Omental fat pad (tissue), 4 donors: ENCODE results near the gene AMZ2. TPM values are rescaled to one million over a fixed set of nuclear protein-coding genes. Genes with fewer than 3 reads are reported as not detected.
A peak's percentile ranks its signal among the peaks of the same experiment; 100 is the strongest.

Source experiments
- ATAC-seq: fragments of 150-250 bp; one replicate; pipeline ENCODE4 v1.9.1; 2016; ENCODE audit warnings: mild to moderate bottlenecking, moderate library complexity; ENCODE audit not compliant: low FRiP score
- DNase-seq: peaks from one replicate; pipeline ENCODE4 v3.0.0-alpha.2; 2019; ENCODE audit warnings: low spot score
- total RNA-seq, 4 donors: library from RNA; depleted of rRNA; stranded (reverse); fragments of >200 nt; gene quantifications; one replicate each; pipeline ENCODE4 v1.1.0, GENCODE V29; 2016
- TF ChIP-seq, protein P1 (sequence below), 3 donors: fragments of 450-650 bp; IDR thresholded peaks; one replicate each; pipeline ENCODE4 v1.5.1; 2016 to 2017; ENCODE audit warnings: antibody characterized with exemption in 3 of 3, mild to moderate bottlenecking in 3 of 3, moderate library complexity in 2 of 3

Gene AMZ2
- total RNA-seq, 4 donors from 2014 or later, result 26.6 to 59.6 (median 48.1) TPM

DNA sequence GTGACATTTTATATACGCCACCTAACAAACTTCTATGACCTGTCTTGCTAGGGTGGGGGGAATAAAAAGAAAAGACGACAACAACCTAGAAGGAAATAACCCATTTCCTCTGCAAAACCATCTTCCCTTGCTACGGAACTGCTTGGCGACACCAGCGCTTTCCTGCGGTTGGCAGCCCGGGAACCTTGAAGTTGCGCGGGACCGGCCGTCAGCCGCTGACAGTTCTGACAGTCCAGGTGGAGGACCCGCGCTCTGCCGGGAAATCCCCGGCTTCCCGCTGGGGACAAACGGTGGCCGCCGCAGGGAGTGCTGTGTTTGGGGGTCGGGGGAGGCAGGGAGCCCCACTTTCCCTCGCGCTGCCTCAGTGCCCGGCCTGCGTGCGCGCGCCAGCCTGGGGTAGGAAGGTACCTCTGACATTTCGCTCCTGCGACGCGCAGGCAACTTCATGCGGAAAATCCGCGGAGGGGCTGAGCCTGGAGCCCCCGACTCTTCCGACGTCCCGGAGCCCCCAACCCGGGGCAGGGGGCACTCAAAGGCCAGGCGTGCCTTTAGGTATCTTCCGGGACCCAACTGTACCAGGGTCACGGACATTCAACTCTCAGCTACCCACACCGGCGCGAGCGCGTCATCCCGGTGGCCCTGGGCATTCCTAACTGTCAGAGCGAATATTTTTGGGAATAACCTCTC is 42.6 kb downstream of the AMZ2 start:
- no peak for ATAC-seq
- DNase-seq, result no peak
- TF ChIP-seq, protein P1, sequence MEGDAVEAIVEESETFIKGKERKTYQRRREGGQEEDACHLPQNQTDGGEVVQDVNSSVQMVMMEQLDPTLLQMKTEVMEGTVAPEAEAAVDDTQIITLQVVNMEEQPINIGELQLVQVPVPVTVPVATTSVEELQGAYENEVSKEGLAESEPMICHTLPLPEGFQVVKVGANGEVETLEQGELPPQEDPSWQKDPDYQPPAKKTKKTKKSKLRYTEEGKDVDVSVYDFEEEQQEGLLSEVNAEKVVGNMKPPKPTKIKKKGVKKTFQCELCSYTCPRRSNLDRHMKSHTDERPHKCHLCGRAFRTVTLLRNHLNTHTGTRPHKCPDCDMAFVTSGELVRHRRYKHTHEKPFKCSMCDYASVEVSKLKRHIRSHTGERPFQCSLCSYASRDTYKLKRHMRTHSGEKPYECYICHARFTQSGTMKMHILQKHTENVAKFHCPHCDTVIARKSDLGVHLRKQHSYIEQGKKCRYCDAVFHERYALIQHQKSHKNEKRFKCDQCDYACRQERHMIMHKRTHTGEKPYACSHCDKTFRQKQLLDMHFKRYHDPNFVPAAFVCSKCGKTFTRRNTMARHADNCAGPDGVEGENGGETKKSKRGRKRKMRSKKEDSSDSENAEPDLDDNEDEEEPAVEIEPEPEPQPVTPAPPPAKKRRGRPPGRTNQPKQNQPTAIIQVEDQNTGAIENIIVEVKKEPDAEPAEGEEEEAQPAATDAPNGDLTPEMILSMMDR (IDR thresholded peaks at IDR 0.05), result no peak

GRCh38 chr17:68290955-68291835 is 43.4 kb downstream of the AMZ2 start, which contains the start of the genes ARSG and SLC16A6:
Gene ARSG (plus strand): TSS chr17:68291495. CDS start chr17:68307494, 15,999 bp downstream.
Gene SLC16A6 (minus strand): TSS chr17:68291127. CDS start chr17:68278320, 12,807 bp downstream.
- TF ChIP-seq, protein P1 (IDR thresholded peaks at IDR 0.05), result no peak
- peak; percentile 28 for ATAC-seq
- no peak for DNase-seq

DNA sequence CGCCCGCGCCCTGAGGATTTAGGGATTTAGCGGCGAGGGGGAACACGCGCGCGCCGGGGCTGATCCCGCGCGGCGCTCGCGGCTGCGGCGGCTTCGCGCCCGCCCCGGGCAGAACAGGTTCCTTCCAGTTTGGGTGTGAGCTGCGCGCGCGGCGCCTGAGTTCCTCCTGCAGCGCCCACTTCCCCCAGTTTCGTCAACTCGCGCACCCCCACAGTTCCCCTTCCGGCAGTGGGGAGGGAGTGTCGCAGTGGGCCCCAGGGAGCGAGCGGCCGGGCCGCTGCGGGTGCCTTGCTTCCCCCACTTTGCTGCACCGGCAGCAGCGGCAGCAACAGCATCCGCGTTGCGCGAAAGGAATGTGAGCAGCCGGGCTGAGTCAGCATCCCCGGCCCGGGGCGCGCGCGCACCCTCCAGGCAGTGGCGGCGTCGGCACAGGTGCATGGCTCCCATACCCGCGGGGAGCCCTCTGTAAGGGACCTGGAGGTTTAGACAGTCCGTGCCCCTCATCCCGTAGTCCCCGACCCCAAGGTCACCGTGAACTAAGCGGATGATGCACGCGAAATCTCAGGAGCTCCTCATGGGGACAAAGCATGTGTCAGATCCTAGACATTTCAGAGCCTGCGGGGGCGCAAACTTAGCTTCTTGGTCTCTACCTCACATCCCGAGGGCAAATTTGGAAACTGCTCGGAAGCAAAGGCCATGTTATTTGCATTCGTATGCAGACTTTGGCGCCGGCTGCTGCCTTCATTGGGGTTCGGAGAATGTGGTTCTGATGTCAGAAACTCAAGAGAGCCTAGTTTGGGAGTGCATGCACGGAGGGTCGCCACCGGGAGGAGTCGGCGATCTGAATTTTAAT is 44.2 kb downstream of the AMZ2 start:
- DNase-seq (peak; percentile 38), ATAC-seq (peak; percentile 53)
- TF ChIP-seq, protein P1 (IDR thresholded peaks at IDR 0.05), result no peak

DNA sequence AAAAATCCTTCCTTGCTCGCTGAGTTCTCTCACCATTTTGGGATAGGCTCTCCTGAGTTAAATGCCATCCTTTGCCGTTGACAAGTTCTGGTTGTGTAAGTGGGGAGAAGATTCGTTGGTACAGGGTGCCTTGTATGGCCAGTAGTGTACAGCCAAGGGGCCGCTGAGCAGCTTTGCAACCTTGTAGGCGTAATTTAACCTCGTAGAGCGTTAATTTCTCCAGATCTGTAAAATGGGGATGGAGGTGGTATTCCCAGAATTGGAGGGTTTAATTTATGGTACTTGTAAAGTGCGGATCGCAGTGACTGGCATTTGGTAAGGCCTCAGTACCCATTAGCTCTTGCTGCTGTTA is 44.8 kb downstream of the AMZ2 start:
- DNase-seq (no peak), ATAC-seq (no peak)
- TF ChIP-seq, protein P1 (IDR thresholded peaks at IDR 0.05), result no peak

DNA sequence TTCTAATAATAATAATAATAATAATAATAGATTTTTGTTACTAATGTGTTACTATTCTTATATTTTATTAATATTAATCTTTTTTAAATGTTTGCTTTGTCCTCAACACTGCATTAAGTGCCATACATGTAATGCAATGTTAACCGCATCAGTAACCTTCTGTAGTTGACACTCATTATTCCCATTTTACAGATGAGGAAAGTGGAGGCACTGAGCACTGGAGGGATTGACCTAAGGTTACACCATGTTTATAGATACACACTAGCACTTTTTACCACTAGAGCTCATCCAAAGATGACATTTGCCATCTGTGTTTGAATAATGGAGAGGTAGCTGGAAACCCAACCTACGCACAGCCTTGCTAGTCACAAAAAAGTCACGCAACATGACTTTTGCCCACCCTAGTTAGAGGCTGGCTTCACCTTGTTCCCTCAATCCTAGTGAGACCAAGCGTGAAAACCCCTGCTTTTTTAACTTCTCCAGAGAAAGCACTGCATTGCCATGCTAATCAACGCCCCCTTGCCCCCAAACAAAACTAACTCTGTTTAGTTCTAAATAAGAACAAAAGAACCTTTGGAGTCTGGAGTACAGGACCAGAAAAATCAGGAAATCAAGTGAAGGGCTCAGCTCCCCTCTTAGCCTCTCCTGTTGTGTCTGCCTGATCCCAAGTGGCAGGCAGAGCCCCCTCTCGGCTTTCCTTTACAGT is 45.8 kb downstream of the AMZ2 start:
- no peak for ATAC-seq
- DNase-seq, result no peak
- TF ChIP-seq, protein P1 (IDR thresholded peaks at IDR 0.05), result no peak

- DNase-seq (no peak), ATAC-seq (no peak)
- TF ChIP-seq, protein P1 (IDR thresholded peaks at IDR 0.05), result no peak
These were observed 46.3 kb downstream of the AMZ2 start for GRCh38 chr17:68294196-68294555.
